DMS 273 (cell line): ENCODE data around the gene ZNF507.

ENCODE experiments used
- DNase-seq: peaks from one replicate; lab custom pipeline; 2025; ENCODE audit not compliant: unreplicated experiment; lab: John Stamatoyannopoulos, UW

Gene ZNF507

GRCh38 chr19:32345261-32346207, at the start of gene ZNF507:
TSS of gene ZNF507 (plus strand) at chr19:32345610. CDS start at chr19:32352831, 7,221 bp downstream.
- DNase-seq: peak; percentile 94

- peak; percentile 16 for DNase-seq
Measured at GRCh38 chr19:32296694-32297093, 48.7 kb upstream of the ZNF507 start.

DNA sequence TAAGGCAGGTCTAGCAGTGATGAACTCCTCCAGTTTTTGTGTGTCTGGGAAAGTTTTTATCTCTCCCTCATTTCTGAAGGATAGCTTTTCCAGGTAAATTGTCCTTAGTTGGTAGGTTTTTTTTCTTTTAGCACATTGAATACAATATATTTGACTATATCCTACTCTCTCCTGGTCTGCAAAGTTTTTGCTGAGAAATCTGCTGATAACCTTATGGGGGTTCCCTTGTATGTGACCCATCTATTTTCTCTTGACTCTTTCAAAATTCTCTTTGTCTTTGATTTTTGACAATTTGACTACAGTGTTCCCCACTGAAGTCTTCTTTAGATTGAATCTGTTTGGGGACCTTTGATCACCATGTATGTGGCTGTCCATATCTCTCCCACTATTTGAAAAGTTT, 42.6 kb upstream of the ZNF507 start:
- DNase-seq: no peak

GRCh38 chr19:32303193-32303592, 42.2 kb upstream of the ZNF507 start:
- no peak for DNase-seq

DNA sequence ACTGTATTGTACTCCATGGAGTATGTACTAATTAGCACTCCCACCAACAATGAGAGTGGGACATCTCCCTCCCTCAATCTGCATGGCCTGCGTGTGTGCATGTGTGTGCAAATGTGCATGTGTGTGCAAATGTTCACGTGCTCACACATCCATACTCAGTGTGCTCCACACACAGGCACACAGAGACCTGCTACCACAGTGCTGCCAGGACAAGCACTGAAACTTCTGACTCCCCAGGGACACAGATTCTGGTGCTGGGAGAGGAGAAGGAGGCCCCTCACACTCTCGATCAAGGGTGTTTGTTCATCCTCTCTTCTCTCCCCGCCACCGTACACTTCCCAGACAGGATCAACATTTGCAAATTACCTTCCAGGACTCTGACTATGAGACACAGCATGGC, 37.8 kb upstream of the ZNF507 start:
- DNase-seq: no peak

GRCh38 chr19:32308431-32309077, 36.9 kb upstream of the ZNF507 start:
- DNase-seq: no peak

DNA sequence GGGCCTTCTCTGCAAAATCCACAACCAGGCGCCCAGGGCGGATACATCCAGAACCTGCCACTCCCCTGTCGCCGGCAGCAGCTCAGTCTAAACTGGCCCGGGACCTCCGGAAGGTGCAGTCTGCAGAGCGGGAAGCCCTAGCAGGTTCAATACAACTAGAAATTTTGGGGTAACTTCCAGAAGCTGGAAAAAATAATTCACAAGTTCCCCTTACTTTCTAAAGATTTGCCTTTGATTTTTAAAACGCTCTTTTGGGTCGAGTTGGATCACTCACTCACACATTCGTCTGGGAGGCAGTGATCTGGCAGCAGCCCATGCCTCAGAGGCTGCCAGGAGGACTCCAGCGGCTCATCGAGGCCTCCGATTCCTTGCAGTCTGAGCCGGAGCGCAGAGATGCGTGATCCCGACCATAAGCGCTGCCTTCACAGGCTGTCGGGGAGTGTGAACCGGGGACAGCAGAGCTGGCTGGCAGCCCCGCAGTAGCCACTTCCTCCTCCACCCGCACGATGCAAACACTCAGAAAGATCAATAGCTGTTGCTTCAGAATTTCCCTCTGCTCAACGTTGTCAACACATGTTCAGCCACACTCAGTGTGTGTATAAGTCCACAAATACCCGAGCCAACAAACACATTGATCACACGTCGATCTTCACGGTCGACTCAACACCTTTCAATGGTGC, 35.6 kb upstream of the ZNF507 start:
- DNase-seq: peak; percentile 7

DNA sequence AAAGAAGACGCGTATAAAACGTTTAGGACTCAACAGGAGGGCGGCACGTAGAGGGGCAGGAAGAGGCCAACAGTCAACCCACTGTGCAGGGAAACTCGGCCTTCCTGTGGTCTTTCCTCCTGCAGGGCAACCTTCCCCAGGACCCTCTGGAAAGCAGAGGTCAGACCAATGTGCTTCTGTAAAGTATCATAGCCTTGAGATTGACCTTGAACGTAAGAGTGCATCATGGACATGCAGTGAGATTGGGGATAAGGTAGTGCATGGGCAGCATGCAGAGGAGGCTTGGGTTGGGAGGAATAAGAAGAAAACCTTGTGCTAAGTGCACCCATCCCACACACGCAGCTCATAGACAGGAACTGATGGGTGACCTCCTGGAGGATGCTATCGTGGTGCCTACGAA, 34.0 kb upstream of the ZNF507 start:
- DNase-seq: no peak

DNA sequence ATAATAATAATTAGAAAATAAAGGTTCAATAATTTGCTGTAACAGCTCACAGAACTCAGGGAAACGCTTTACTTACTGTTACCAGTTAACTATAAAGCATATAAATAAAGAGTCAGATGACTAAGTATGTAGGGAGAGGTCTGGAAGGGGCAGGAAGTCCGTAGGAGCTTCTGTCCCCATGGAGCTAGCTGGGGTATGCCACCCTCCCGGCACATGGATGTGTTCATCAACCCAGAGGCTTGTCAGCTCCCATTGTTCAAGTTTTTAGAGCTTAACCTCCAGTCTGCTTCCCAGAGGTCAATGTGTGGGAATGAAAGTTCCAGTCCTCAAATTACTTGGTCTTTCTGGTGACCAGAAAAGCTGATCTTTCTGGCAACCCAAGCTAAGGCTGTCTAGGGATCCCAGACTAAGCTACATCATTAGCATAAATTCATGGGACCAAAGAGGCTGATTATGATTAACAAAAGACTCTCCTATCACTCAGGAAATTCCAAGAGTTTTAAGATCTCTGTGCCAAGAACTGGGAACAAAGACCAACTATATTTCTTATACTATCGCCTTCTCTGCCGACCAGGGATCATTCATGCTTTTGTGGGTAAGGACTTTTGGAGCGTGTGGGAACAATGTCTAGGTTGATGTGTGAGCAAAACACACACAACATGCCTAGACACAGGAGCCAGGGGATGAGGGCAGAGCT, 31.7 kb upstream of the ZNF507 start:
- no peak for DNase-seq

- DNase-seq: no peak
Measured at GRCh38 chr19:32316034-32316433, 29.4 kb upstream of the ZNF507 start.

- no peak for DNase-seq
Measured at GRCh38 chr19:32317086-32317485, 28.3 kb upstream of the ZNF507 start.

- peak; percentile 29 for DNase-seq
Measured at GRCh38 chr19:32318884-32319520, 26.4 kb upstream of the ZNF507 start.

- no peak for DNase-seq
Measured at GRCh38 chr19:32322541-32322940, 22.9 kb upstream of the ZNF507 start.

GRCh38 chr19:32324631-32325285, 20.7 kb upstream of the ZNF507 start:
- peak; percentile 13 for DNase-seq

DNA sequence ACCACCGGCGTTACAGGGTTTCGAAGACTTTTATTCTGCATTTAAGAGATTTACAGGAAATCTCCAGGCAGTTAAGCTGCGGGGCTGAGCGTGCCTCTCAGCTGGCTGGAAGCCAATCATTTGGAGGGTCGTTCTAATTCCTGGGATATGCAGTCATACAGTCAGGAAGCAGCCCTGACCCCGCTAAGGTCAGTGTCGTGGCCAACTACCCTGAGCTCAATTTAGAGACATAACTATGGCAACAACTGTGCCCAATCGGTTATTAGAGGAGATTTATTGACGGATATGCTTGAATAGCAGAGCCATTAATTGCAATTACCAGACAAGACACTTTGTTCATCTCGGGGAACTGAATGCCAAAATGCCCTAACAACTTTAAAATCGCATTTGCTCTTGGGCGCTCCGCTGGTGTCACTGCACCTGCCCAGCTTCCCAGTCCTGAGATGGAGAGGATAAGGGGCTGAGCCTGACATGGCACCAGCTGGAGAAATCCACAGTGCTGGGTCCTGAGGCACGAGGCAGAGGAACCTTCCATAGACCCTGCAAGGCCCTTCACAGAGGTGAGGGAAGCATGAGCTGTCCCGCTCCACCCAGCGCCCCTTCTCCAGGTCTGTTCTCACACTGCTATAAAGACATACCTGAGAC, 15.1 kb upstream of the ZNF507 start:
- no peak for DNase-seq

DNA sequence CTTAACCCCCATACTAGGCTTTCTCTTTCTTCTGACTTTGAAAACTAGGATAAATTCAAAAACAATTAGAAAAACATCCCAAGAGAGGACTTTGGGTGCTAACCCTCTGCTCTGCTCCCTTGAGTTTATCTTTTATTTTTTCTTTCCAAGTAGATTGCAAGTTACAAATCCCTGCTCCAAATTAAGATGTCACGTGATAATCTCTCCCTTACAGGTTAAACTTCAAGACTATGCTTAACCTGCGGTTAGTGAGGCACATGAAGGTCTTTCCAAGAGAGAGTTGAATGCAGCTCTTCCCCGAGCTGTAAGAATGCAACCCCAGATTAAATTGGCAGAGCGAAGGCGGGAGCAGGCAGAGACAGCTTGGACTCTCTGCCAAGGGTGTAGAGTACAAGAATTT, 12.2 kb upstream of the ZNF507 start:
- DNase-seq: no peak

GRCh38 chr19:32336259-32337083, 8.9 kb upstream of the ZNF507 start:
- DNase-seq: peak; percentile 12

- no peak for DNase-seq
Measured at GRCh38 chr19:32337084-32337808, 8.2 kb upstream of the ZNF507 start.
